Measurements from ENCODE around the gene HOXD1. TPM values are rescaled to one million over a fixed set of nuclear protein-coding genes. Genes with fewer than 3 reads are reported as not detected.

HOXD1 gene
- total RNA-seq, 1 donor from 2014 or later = not detected

DNA sequence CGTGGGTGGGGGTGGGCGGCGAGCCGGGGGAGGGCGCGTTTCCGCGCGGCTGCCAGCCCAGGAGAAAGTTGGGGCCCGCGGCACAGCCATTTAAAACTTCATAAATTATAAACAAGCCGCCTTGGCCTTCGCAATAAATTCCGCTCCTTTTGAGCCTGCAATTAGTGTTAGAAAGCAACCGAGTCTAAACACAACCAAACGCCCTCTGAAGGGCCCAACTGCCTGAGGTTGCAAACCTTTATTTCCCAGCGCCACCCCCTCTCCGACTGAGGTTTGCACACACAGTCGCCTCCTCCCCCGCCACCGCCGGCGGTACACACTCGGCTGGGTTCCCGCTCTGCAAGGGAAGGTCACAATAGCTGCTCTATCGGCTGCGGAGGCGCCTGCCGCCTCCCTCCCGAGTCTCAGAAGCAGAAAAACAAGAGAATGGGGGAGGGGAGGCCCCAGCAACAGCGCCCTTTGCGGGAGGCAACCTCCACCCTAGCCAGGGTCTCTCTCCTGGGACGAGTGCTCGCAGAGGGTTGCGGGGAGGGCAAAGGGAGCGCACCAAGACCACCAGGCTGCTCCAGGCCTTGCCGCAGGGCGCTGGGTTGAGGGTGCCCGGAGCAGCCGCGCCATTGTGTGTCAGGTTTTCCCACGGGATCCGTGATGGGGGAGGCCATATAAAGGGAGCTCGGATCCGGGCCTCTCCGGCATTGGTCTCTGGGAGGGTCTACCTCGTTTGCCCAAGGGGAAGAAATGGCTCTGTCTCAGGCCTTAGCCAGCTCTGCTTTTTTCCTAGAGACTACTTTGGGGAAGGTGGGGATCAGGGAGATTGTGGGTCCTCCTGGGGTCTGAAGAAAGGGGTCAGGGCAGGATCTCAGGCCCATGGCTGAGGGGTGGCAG lies 13.4 kb upstream of the HOXD1 start:
- no peak for DNase-seq
- Mint-ChIP-seq H3K4me1 (peaks cover 9% of the 10 kb centered on the region), H3K36me3 (ENCODE audit: low read depth) (no peaks in the 10 kb centered on the region), H3K9me3 (no peaks in the 10 kb centered on the region), H3K27ac (no peak overlapping the region), H3K4me3 (no peak overlapping the region), H3K27me3 (peaks cover 68% of the 10 kb centered on the region)
- POLR2A ChIA-PET = interaction anchor here (0.6 kb wide), 1 partner anchor 9 kb away, joined by 3 read pairs; no protein-coding TSS in a partner anchor
- intact Hi-C loops (cut with micrococcal nuclease) = no loop called here
- CTCF ChIA-PET = no interaction called here
- TF ChIP-seq, protein P1, sequence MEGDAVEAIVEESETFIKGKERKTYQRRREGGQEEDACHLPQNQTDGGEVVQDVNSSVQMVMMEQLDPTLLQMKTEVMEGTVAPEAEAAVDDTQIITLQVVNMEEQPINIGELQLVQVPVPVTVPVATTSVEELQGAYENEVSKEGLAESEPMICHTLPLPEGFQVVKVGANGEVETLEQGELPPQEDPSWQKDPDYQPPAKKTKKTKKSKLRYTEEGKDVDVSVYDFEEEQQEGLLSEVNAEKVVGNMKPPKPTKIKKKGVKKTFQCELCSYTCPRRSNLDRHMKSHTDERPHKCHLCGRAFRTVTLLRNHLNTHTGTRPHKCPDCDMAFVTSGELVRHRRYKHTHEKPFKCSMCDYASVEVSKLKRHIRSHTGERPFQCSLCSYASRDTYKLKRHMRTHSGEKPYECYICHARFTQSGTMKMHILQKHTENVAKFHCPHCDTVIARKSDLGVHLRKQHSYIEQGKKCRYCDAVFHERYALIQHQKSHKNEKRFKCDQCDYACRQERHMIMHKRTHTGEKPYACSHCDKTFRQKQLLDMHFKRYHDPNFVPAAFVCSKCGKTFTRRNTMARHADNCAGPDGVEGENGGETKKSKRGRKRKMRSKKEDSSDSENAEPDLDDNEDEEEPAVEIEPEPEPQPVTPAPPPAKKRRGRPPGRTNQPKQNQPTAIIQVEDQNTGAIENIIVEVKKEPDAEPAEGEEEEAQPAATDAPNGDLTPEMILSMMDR (IDR thresholded peaks at IDR 0.05) = no peak
- no peak for ATAC-seq (ENCODE audit: low read depth)

GRCh38 chr2:176175709-176176607 lies 12.5 kb upstream of the HOXD1 start:
- ATAC-seq (ENCODE audit: low read depth) = no peak
- ChIA-PET POLR2A (interaction anchor here (0.6 kb wide), 1 partner anchor 9 kb away, joined by 3 read pairs; no protein-coding TSS in a partner anchor), CTCF (interaction anchor here (1.3 kb wide), 1 partner anchor 379 kb away, joined by 3 read pairs; no protein-coding TSS in a partner anchor)
- Mint-ChIP-seq H3K4me3 (no peak overlapping the region), H3K9me3 (no peaks in the 10 kb centered on the region), H3K27ac (no peak overlapping the region), H3K36me3 (ENCODE audit: low read depth) (no peaks in the 10 kb centered on the region), H3K4me1 (peaks cover 9% of the 10 kb centered on the region), H3K27me3 (peaks cover 75% of the 10 kb centered on the region)
- intact Hi-C loops (cut with micrococcal nuclease) = no loop called here
- DNase-seq = no peak
- TF ChIP-seq, protein P1 (IDR thresholded peaks at IDR 0.05) = no peak

DNA sequence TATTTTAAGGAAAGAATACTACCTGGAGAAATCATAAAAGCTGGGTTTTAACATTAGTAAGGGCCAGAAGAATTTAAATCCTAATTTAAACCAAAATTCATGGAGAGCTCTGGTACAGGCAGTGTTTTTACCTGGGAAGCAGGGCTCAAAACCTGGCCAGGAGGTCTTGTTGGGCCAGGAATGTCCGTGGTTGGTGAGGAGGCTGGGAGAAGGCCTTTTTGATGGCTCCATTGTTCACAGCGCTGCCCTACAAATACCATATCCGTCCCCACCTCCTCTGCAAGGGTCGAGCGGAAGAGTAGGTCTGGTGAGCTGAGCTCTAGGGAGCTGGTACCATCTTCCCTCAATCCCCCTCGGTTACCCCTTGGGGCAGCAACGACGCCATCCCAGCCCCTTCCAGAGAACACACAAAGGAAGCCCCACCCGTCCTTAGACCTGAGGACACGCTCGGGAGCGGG lies 10.9 kb upstream of the HOXD1 start:
- peaks cover 7% of the 10 kb centered on the region for H3K4me1 Mint-ChIP-seq
- intact Hi-C loops (cut with micrococcal nuclease) = no loop called here
- no peak for DNase-seq
- peaks cover 74% of the 10 kb centered on the region for H3K27me3 Mint-ChIP-seq
- CTCF ChIA-PET = interaction anchor here (1.3 kb wide), 1 partner anchor 377 kb away, joined by 3 read pairs; no protein-coding TSS in a partner anchor
- no peak overlapping the region for H3K27ac Mint-ChIP-seq
- H3K4me3 Mint-ChIP-seq = no peak overlapping the region
- ATAC-seq (ENCODE audit: low read depth) = no peak
- H3K36me3 Mint-ChIP-seq (ENCODE audit: low read depth) = no peaks in the 10 kb centered on the region
- H3K9me3 Mint-ChIP-seq = no peaks in the 10 kb centered on the region
- POLR2A ChIA-PET = no interaction called here
- TF ChIP-seq, protein P1 (IDR thresholded peaks at IDR 0.05) = no peak

- intact Hi-C loops (cut with micrococcal nuclease) = no loop called here
- POLR2A ChIA-PET = no interaction called here
- H3K27ac Mint-ChIP-seq = no peak overlapping the region
- H3K9me3 Mint-ChIP-seq = no peaks in the 10 kb centered on the region
- peaks cover 7% of the 10 kb centered on the region for H3K4me1 Mint-ChIP-seq
- H3K36me3 Mint-ChIP-seq (ENCODE audit: low read depth) = no peaks in the 10 kb centered on the region
- H3K4me3 Mint-ChIP-seq = peak overlapping the region; percentile 7
- CTCF ChIA-PET = no interaction called here
- no peak for ATAC-seq (ENCODE audit: low read depth)
- DNase-seq = no peak
- TF ChIP-seq, protein P1 (IDR thresholded peaks at IDR 0.05) = no peak
- peaks cover 76% of the 10 kb centered on the region for H3K27me3 Mint-ChIP-seq
These were observed 10.3 kb upstream of the HOXD1 start for GRCh38 chr2:176178038-176178756.
